ENCODE data around the gene ANAPC4.

ANAPC4 gene

DNA sequence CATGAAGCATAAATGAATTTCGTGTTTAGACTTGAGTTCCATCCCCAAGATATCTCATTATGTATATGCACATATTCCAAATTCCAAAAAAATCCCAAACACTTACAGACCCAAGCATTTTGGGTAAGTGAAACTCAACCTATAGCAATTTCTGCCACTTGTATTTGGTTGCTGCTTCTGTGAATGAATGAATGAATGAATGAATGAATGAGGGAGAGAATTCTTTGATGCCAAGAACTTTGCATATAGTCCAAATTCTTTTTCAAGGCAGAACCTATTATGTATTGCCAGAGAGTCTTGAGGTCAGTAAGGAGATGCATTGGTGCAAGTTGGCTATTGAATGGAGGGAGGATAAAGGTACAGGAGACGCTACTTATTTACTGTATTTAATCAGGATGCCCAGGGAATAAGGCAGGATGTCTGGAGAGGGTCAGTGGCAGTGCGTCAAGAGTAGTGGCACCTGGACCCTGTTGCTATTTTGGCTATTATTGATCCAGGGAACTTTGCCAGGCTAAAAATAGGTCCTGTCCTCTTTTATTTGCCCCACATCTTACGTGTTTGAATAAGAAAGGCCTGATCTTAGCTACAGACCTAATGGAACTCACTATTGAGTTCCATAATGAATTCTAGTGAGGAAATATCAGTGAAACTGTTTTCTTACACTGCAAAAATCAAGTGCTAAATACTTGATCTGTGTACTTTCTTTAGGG is 33.9 kb downstream of the ANAPC4 start:
- no peak overlapping the region for H3K27ac ChIP-seq (ENCODE audit: extremely low read depth, low read depth, low read length)
- H3K9me3 ChIP-seq (ENCODE audit: control insufficient read depth, insufficient read depth, low read depth, low read length): no peaks in the 10 kb centered on the region
- TF ChIP-seq ZNF571 (tag by site-specific recombination; IDR thresholded peaks at IDR 0.05): no peak
- no peak for TF ChIP-seq ZNF311 (tag by site-specific recombination; IDR thresholded peaks at IDR 0.05; ENCODE audit: borderline replicate concordance)
- TF ChIP-seq ZNF549 (tag by site-specific recombination; IDR thresholded peaks at IDR 0.05): no peak
- no peak for TF ChIP-seq ZNF670 (tag by site-specific recombination; IDR thresholded peaks at IDR 0.05; ENCODE audit: low read depth)
- TF ChIP-seq, protein P1, sequence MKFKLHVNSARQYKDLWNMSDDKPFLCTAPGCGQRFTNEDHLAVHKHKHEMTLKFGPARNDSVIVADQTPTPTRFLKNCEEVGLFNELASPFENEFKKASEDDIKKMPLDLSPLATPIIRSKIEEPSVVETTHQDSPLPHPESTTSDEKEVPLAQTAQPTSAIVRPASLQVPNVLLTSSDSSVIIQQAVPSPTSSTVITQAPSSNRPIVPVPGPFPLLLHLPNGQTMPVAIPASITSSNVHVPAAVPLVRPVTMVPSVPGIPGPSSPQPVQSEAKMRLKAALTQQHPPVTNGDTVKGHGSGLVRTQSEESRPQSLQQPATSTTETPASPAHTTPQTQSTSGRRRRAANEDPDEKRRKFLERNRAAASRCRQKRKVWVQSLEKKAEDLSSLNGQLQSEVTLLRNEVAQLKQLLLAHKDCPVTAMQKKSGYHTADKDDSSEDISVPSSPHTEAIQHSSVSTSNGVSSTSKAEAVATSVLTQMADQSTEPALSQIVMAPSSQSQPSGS (tag by site-specific recombination; IDR thresholded peaks at IDR 0.05; ENCODE audit: low read depth): no peak
- TF ChIP-seq YY2 (tag by site-specific recombination; IDR thresholded peaks at IDR 0.05): no peak
- no peak for TF ChIP-seq KLF7 (tag by site-specific recombination; IDR thresholded peaks at IDR 0.05; ENCODE audit: borderline replicate concordance)
- TF ChIP-seq ZNF155 (tag by site-specific recombination; IDR thresholded peaks at IDR 0.05): no peak
- TF ChIP-seq, protein P2, sequence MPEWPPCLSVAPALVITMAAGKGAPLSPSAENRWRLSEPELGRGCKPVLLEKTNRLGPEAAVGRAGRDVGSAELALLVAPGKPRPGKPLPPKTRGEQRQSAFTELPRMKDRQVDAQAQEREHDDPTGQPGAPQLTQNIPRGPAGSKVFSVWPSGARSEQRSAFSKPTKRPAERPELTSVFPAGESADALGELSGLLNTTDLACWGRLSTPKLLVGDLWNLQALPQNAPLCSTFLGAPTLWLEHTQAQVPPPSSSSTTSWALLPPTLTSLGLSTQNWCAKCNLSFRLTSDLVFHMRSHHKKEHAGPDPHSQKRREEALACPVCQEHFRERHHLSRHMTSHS (tag by site-specific recombination; IDR thresholded peaks at IDR 0.05): no peak
- TF ChIP-seq, protein P3, sequence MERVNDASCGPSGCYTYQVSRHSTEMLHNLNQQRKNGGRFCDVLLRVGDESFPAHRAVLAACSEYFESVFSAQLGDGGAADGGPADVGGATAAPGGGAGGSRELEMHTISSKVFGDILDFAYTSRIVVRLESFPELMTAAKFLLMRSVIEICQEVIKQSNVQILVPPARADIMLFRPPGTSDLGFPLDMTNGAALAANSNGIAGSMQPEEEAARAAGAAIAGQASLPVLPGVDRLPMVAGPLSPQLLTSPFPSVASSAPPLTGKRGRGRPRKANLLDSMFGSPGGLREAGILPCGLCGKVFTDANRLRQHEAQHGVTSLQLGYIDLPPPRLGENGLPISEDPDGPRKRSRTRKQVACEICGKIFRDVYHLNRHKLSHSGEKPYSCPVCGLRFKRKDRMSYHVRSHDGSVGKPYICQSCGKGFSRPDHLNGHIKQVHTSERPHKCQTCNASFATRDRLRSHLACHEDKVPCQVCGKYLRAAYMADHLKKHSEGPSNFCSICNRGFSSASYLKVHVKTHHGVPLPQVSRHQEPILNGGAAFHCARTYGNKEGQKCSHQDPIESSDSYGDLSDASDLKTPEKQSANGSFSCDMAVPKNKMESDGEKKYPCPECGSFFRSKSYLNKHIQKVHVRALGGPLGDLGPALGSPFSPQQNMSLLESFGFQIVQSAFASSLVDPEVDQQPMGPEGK (tag by site-specific recombination; IDR thresholded peaks at IDR 0.05): no peak
- no peak for TF ChIP-seq MEIS1 (CRISPR knock-in tag; IDR thresholded peaks at IDR 0.05; ENCODE audit: borderline replicate concordance)
- TF ChIP-seq, protein P4, sequence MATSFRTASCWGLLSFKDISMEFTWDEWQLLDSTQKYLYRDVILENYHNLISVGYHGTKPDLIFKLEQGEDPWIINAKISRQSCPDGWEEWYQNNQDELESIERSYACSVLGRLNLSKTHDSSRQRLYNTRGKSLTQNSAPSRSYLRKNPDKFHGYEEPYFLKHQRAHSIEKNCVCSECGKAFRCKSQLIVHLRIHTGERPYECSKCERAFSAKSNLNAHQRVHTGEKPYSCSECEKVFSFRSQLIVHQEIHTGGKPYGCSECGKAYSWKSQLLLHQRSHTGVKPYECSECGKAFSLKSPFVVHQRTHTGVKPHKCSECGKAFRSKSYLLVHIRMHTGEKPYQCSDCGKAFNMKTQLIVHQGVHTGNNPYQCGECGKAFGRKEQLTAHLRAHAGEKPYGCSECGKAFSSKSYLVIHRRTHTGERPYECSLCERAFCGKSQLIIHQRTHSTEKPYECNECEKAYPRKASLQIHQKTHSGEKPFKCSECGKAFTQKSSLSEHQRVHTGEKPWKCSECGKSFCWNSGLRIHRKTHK (tag by site-specific recombination; IDR thresholded peaks at IDR 0.05): no peak
- no peak for TF ChIP-seq ZNF140 (tag by site-specific recombination; IDR thresholded peaks at IDR 0.05)
- TF ChIP-seq, protein P5, sequence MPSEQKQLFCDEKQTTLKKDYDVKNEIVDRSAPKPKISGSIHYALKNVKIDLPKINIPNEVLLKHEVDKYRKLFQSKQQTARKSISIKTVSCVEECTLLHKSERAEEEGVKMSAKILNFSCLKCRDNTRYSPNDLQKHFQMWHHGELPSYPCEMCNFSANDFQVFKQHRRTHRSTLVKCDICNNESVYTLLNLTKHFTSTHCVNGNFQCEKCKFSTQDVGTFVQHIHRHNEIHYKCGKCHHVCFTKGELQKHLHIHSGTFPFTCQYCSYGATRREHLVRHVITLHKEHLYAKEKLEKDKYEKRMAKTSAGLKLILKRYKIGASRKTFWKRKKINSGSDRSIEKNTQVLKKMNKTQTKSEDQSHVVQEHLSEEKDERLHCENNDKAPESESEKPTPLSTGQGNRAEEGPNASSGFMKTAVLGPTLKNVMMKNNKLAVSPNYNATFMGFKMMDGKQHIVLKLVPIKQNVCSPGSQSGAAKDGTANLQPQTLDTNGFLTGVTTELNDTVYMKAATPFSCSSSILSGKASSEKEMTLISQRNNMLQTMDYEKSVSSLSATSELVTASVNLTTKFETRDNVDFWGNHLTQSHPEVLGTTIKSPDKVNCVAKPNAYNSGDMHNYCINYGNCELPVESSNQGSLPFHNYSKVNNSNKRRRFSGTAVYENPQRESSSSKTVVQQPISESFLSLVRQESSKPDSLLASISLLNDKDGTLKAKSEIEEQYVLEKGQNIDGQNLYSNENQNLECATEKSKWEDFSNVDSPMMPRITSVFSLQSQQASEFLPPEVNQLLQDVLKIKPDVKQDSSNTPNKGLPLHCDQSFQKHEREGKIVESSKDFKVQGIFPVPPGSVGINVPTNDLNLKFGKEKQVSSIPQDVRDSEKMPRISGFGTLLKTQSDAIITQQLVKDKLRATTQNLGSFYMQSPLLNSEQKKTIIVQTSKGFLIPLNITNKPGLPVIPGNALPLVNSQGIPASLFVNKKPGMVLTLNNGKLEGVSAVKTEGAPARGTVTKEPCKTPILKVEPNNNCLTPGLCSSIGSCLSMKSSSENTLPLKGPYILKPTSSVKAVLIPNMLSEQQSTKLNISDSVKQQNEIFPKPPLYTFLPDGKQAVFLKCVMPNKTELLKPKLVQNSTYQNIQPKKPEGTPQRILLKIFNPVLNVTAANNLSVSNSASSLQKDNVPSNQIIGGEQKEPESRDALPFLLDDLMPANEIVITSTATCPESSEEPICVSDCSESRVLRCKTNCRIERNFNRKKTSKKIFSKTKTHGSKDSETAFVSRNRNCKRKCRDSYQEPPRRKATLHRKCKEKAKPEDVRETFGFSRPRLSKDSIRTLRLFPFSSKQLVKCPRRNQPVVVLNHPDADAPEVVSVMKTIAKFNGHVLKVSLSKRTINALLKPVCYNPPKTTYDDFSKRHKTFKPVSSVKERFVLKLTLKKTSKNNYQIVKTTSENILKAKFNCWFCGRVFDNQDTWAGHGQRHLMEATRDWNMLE (tag by site-specific recombination; conservative IDR thresholded peaks at IDR 0.05; ENCODE audit: low read depth): no peak
- TF ChIP-seq KLF16 (tag by site-specific recombination; IDR thresholded peaks at IDR 0.05): no peak
- no peak overlapping the region for H3K4me3 ChIP-seq (ENCODE audit: low read depth, low read length)
- H3K36me3 ChIP-seq (ENCODE audit: control insufficient read depth in 2 of 2, insufficient read depth in 1 of 2, low read length in 2 of 2): peaks cover 13 to 83% of the 10 kb centered on the region in 2 experiments
- no peaks in the 10 kb centered on the region for H3K4me1 ChIP-seq (ENCODE audit: control insufficient read depth, insufficient read depth, low read length)
- ChIA-PET CTCF (interaction anchor here (0.6 kb wide), 1 partner anchor 391 kb away, joined by 3 read pairs; no protein-coding TSS in a partner anchor), POLR2A (no interaction called here)
